Measurements from ENCODE around the gene ZEB2.

ZEB2 gene

GRCh38 chr2:144501118-144501517, 18.8 kb downstream of the ZEB2 start:
- Histone ChIP-seq H3K9me2 (replicated peaks; ENCODE audit: insufficient read depth, low read length) (no peaks in the 10 kb centered on the region), H3K79me2 (ENCODE audit: insufficient read depth, low read length) (no peaks in the 10 kb centered on the region), H3K9me3 (ENCODE audit: insufficient read depth, low read length) (no peaks in the 10 kb centered on the region), H3K4me2 (ENCODE audit: low read depth, low read length, poor library complexity, severe bottlenecking) (no peak overlapping the region), H3F3A (ENCODE audit: insufficient read depth) (no peaks in the 10 kb centered on the region), H3K4me3 (ENCODE audit: insufficient read depth, low read length, poor library complexity, severe bottlenecking) (no peak overlapping the region), H3K36me3 (ENCODE audit: low read length) (no peaks in the 10 kb centered on the region), H3K9ac (ENCODE audit: low read length) (no peak overlapping the region), H2AFZ (ENCODE audit: low read depth, low read length, severe bottlenecking) (no peak overlapping the region), H4K20me1 (ENCODE audit: low read depth, low read length) (no peaks in the 10 kb centered on the region), H3K27ac (ENCODE audit: low read depth, low read length) (no peak overlapping the region), H3K27me3 (ENCODE audit: low read length) (no peaks in the 10 kb centered on the region)
- TF ChIP-seq CTCF (IDR thresholded peaks at IDR 0.05; ENCODE audit: insufficient read depth, low read length, poor library complexity, severe bottlenecking) (no peak), EZH2phosphoT487 (conservative IDR thresholded peaks at IDR 0.05; ENCODE audit: low read length) (no peak)

- Histone ChIP-seq H3F3A (ENCODE audit: insufficient read depth) (no peaks in the 10 kb centered on the region), H4K20me1 (ENCODE audit: low read depth, low read length) (no peaks in the 10 kb centered on the region), H3K27me3 (ENCODE audit: low read length) (no peaks in the 10 kb centered on the region), H3K4me3 (ENCODE audit: insufficient read depth, low read length, poor library complexity, severe bottlenecking) (no peak overlapping the region), H3K36me3 (ENCODE audit: low read length) (no peaks in the 10 kb centered on the region), H3K79me2 (ENCODE audit: insufficient read depth, low read length) (no peaks in the 10 kb centered on the region), H3K4me2 (ENCODE audit: low read depth, low read length, poor library complexity, severe bottlenecking) (no peak overlapping the region), H3K9ac (ENCODE audit: low read length) (no peak overlapping the region), H2AFZ (ENCODE audit: low read depth, low read length, severe bottlenecking) (no peak overlapping the region), H3K27ac (ENCODE audit: low read depth, low read length) (no peak overlapping the region), H3K9me3 (ENCODE audit: insufficient read depth, low read length) (no peaks in the 10 kb centered on the region), H3K9me2 (replicated peaks; ENCODE audit: insufficient read depth, low read length) (no peaks in the 10 kb centered on the region)
- TF ChIP-seq CTCF (IDR thresholded peaks at IDR 0.05; ENCODE audit: insufficient read depth, low read length, poor library complexity, severe bottlenecking) (no peak), EZH2phosphoT487 (conservative IDR thresholded peaks at IDR 0.05; ENCODE audit: low read length) (no peak)
Observed at GRCh38 chr2:144500563-144500962, 19.4 kb downstream of the ZEB2 start.

- TF ChIP-seq EZH2phosphoT487 (conservative IDR thresholded peaks at IDR 0.05; ENCODE audit: low read length): no peak
- no peak for TF ChIP-seq CTCF (IDR thresholded peaks at IDR 0.05; ENCODE audit: insufficient read depth, low read length, poor library complexity, severe bottlenecking)
- Histone ChIP-seq H3K9me3 (ENCODE audit: insufficient read depth, low read length) (no peaks in the 10 kb centered on the region), H3K4me3 (ENCODE audit: insufficient read depth, low read length, poor library complexity, severe bottlenecking) (no peak overlapping the region), H3K79me2 (ENCODE audit: insufficient read depth, low read length) (no peaks in the 10 kb centered on the region), H3K27me3 (ENCODE audit: low read length) (no peaks in the 10 kb centered on the region), H3K4me2 (ENCODE audit: low read depth, low read length, poor library complexity, severe bottlenecking) (no peak overlapping the region), H3F3A (ENCODE audit: insufficient read depth) (no peaks in the 10 kb centered on the region), H4K20me1 (ENCODE audit: low read depth, low read length) (no peaks in the 10 kb centered on the region), H3K27ac (ENCODE audit: low read depth, low read length) (no peak overlapping the region), H3K36me3 (ENCODE audit: low read length) (no peaks in the 10 kb centered on the region), H3K9me2 (replicated peaks; ENCODE audit: insufficient read depth, low read length) (no peaks in the 10 kb centered on the region), H3K9ac (ENCODE audit: low read length) (no peak overlapping the region), H2AFZ (ENCODE audit: low read depth, low read length, severe bottlenecking) (no peak overlapping the region)
Observed at GRCh38 chr2:144498277-144498676, 21.6 kb downstream of the ZEB2 start.

Data from SU-DHL-6 (cell line).